ENCODE measurements around the gene NME9. TPM values are rescaled to one million over a fixed set of nuclear protein-coding genes. Genes with fewer than 3 reads are reported as not detected.

The NME9 gene
- total RNA-seq, 2 experiments from 2014 or later, result 0.80 TPM; not detected in 1

DNA sequence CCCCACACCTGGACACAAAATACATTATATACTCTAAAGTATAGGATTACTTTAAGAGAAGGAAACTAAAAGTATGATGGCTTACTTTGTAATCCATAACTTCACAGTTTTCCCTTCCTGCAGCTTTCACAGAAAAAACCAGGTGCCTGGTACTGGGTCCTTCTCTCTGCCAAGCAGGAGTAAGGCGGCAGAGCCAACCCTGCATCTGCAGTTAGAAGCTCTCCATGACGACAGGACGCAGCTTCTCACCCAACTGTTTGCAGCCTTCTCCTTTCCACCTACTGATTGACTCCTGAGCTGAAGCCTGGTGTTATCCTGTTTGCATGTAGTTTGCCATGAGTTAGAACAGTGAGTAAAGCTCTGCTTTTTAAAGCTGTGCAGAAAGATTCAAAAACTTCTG is 25.4 kb upstream of the NME9 start:
- intact Hi-C loops (cut with DNase I, micrococcal nuclease), result no loop called here
- ChIA-PET CTCF (no interaction called here), POLR2A (no interaction called here)
- ATAC-seq (ENCODE audit: poor library complexity) (no peak), DNase-seq (no peak)
- H3K27ac Mint-ChIP-seq, result no peak overlapping the region
- H3K9me3 Mint-ChIP-seq, result no peaks in the 10 kb centered on the region
- no peak overlapping the region for H3K4me3 ChIP-seq (ENCODE audit: low read length)
- no peaks in the 10 kb centered on the region for H3K36me3 Mint-ChIP-seq (ENCODE audit: low read depth)
- H3K9me3 ChIP-seq (ENCODE audit: control insufficient read depth in 1 of 2, insufficient read depth in 1 of 2, low read length in 2 of 2), result no peaks in the 10 kb centered on the region
- H3K36me3 ChIP-seq (ENCODE audit: insufficient read depth, low read length), result no peaks in the 10 kb centered on the region
- H3K4me1 Mint-ChIP-seq (ENCODE audit: low read depth), result no peaks in the 10 kb centered on the region
- H3K27me3 Mint-ChIP-seq, result peaks cover 12% of the 10 kb centered on the region
- no peak for TF ChIP-seq CTCF (IDR thresholded peaks at IDR 0.05)
- peaks cover 0 to 6% of the 10 kb centered on the region in 2 experiments for H3K27me3 ChIP-seq (ENCODE audit: control insufficient read depth in 1 of 2, insufficient read depth in 2 of 2, low read length in 2 of 2)
- H3K4me3 Mint-ChIP-seq, result no peak overlapping the region
- no peak overlapping the region for H3K27ac ChIP-seq (ENCODE audit: low read depth in 1 of 2, low read length in 2 of 2)
- H3K4me1 ChIP-seq (ENCODE audit: insufficient read depth, low read length), result no peaks in the 10 kb centered on the region

- Mint-ChIP-seq H3K4me3 (no peak overlapping the region), H3K27me3 (peaks cover 19% of the 10 kb centered on the region), H3K27ac (no peak overlapping the region), H3K4me1 (ENCODE audit: low read depth) (no peaks in the 10 kb centered on the region), H3K9me3 (no peaks in the 10 kb centered on the region), H3K36me3 (ENCODE audit: low read depth) (no peaks in the 10 kb centered on the region)
- no peak for TF ChIP-seq CTCF (IDR thresholded peaks at IDR 0.05)
- DNase-seq (no peak), ATAC-seq (ENCODE audit: poor library complexity) (no peak)
- Histone ChIP-seq H3K9me3 (ENCODE audit: control insufficient read depth in 1 of 2, insufficient read depth in 1 of 2, low read length in 2 of 2) (no peaks in the 10 kb centered on the region), H3K4me1 (ENCODE audit: insufficient read depth, low read length) (no peaks in the 10 kb centered on the region), H3K27ac (ENCODE audit: low read depth in 1 of 2, low read length in 2 of 2) (no peak overlapping the region), H3K36me3 (ENCODE audit: insufficient read depth, low read length) (no peaks in the 10 kb centered on the region), H3K4me3 (ENCODE audit: low read length) (no peak overlapping the region), H3K27me3 (ENCODE audit: control insufficient read depth in 1 of 2, insufficient read depth in 2 of 2, low read length in 2 of 2) (peaks cover 4 to 6% of the 10 kb centered on the region in 2 experiments)
- intact Hi-C loops (cut with DNase I, micrococcal nuclease), result no loop called here
- ChIA-PET POLR2A (no interaction called here), CTCF (no interaction called here)
Measured at GRCh38 chr3:138354376-138354775, 24.7 kb upstream of the NME9 start.

GRCh38 chr3:138351916-138352550 is 22.4 kb upstream of the NME9 start:
- peaks cover 8% of the 10 kb centered on the region for H3K4me1 Mint-ChIP-seq (ENCODE audit: low read depth)
- no peaks in the 10 kb centered on the region for H3K36me3 ChIP-seq (ENCODE audit: insufficient read depth, low read length)
- no peak overlapping the region for H3K4me3 ChIP-seq (ENCODE audit: low read length)
- no peaks in the 10 kb centered on the region for H3K36me3 Mint-ChIP-seq (ENCODE audit: low read depth)
- no peak overlapping the region for H3K4me3 Mint-ChIP-seq
- peaks cover 34% of the 10 kb centered on the region for H3K27me3 Mint-ChIP-seq
- peaks cover 15 to 17% of the 10 kb centered on the region in 2 experiments for H3K27me3 ChIP-seq (ENCODE audit: control insufficient read depth in 1 of 2, insufficient read depth in 2 of 2, low read length in 2 of 2)
- TF ChIP-seq CTCF (IDR thresholded peaks at IDR 0.05), result no peak
- no peak for ATAC-seq (ENCODE audit: poor library complexity)
- no peaks in the 10 kb centered on the region for H3K9me3 Mint-ChIP-seq
- intact Hi-C loops (cut with DNase I, micrococcal nuclease), result no loop called here
- CTCF ChIA-PET, result interaction anchor here (0.6 kb wide), 1 partner anchor 143 kb away, joined by 3 read pairs; no protein-coding TSS in a partner anchor
- H3K27ac Mint-ChIP-seq, result no peak overlapping the region
- peaks cover 9% of the 10 kb centered on the region for H3K4me1 ChIP-seq (ENCODE audit: insufficient read depth, low read length)
- no peaks in the 10 kb centered on the region for H3K9me3 ChIP-seq (ENCODE audit: control insufficient read depth in 1 of 2, insufficient read depth in 1 of 2, low read length in 2 of 2)
- POLR2A ChIA-PET, result no interaction called here
- DNase-seq, result no peak
- no peak overlapping the region for H3K27ac ChIP-seq (ENCODE audit: low read depth in 1 of 2, low read length in 2 of 2)

Data from CD4-positive, alpha-beta T cell (primary cell).